EH (cell line): Measurements from ENCODE around the gene ZNF8.
"Not testable (repeated sequence)": the region's sequence is repeated elsewhere in the genome, so short reads cannot be mapped to it uniquely, and the experiment has no call there.

Source experiments
- DNase-seq: peaks from one replicate; pipeline ENCODE4 v3.0.0-alpha.2; 2015; ENCODE audit warnings: low read depth

The ZNF8 gene

DNA sequence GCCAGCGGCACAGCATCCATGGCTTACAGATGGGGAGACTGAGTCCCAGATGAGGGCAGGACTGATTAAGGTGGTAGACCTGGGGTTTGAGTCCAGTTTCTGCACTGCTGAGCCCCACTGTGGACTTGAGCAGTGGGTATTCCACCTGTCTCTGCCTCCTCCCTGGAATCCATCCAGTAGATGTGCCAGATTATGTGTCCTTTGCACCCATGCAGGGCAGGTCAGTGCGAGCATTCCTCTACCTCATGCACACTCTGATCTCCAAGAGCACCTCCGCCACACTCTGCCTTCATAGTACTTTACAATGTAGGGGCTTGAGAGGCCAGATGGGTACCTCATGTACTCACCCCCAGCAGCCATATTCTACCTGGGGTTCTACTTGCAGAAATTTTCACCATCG is 58.1 kb downstream of the ZNF8 start:
- no peak for DNase-seq

DNA sequence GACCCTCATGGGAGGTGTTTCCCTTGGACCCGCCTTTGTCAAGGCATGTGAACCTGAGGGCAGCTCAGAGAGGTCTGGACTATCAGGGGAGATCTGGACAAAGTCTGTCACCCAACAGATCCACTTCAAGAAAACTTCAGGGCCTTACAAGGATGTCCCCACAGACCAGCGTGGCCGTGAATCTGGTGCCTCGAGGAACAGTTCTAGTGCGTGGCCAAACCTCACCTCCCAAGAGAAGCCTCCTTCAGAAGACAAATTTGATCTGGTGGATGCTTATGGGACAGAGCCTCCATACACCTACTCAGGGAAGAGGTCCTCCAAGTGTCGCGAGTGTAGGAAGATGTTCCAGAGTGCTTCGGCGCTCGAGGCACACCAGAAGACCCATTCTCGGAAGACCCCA is 59.6 kb downstream of the ZNF8 start:
- DNase-seq = no peak

DNA sequence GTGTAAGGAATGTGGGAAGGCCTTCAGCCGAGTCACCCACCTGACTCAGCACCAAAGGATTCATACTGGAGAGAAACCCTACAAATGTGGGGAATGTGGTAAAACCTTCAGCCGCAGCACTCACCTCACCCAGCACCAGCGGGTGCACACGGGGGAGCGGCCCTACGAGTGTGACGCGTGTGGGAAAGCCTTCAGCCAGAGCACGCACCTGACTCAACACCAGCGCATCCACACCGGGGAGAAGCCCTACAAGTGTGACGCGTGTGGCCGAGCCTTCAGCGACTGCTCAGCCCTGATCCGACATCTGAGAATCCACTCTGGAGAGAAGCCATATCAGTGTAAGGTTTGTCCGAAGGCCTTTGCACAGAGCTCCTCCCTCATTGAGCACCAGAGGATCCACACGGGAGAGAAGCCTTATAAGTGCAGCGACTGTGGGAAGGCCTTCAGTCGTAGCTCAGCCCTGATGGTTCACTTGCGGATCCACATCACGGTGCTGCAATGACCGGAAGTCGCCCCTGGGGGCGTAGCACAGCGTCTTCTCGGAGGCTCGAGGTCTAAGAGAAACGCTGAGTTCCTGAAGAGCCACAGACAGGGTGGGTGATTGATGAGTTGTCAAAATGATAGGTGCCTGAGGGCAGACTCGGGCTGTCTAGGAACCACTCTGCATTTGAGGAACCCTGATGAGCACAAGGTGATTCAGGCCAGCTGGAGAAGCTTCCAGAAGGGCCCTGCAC is 60.2 kb downstream of the ZNF8 start:
- DNase-seq = no peak

DNA sequence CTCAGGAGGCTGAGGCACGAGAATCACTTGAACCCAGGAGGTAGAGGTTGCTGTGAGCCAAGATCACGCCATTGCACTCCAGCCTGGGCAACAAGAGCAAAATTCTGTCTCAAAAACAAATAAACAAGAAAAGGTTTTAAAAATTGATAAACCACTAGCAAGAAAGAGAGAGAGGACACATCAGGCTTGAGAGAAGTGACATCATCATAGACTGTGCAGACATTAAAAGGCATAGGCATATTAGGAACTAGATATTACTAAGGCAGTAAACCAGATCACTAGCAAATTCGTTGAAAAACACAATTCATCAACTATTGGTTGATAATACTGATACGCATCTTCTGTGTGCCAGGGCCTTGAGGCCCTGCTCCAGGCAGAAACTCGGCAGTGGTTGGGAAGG is 66.8 kb downstream of the ZNF8 start:
- no peak for DNase-seq

DNA sequence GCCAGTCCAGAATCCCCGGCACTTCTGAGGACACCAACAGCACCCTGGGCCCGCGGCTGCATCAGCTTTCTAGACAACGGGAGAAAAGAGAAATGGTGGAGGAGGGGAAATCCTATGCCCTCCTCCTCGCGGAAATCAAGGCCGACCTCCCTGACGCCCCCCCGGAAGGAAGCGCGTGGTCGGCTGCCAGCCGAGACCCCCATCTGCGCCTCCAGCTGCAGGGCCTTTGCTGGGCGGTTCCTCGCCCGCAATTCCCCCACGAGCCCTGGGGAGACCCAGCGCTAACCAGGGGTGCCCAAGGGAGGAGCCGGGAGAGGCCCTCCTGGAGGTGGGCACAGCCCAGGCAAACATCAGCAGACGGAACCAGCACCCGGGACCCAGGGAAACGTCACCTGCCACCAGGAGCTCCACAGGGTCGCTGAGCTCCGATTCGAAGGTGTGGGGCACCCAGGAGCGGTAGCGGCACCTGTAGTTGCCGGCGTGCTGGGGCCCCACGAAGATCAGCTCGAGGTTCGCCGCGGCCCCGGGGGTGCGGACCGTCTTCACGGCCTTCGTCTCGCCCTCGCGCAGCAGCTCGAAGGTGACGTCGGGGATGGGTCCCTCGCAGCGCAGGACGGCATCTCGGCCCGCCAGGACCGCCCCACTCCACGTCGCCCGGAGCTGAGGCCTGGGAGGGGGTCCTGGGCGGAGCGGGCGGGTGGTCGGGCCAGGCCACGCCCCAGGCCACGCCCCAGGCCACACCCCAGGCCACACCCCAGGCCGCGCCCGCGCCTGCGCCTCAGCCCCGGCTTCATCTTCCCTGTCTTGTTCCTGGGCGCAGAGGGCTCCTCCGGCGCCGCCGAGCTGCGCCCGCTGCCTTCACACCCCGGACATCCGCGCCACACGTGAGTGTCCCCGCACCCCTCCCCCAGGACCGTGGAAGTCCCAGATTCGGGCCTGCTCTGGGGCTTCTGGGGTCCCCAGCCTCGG is 68.5 kb downstream of the ZNF8 start:
- DNase-seq = peak; percentile 85

DNA sequence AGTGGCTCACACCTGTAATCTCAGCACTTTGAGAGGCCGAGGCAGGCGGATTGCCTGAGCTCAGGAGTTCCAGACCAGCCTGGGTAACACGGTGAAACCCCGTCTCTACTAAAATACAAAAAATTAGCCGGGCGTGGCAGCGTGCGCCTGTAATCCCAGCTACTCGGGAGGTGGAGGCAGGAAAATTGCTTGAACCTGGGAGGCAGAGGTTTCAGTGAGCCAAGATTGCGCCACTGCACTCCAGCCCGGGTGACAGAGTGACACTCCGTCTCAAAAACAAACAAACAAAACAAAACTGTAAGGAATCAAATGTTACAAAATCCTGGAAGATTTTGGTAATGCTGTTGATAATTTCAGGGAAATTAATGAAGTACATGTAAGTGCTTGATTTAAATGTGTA is 69.3 kb downstream of the ZNF8 start:
- DNase-seq = not testable (repeated sequence)

DNA sequence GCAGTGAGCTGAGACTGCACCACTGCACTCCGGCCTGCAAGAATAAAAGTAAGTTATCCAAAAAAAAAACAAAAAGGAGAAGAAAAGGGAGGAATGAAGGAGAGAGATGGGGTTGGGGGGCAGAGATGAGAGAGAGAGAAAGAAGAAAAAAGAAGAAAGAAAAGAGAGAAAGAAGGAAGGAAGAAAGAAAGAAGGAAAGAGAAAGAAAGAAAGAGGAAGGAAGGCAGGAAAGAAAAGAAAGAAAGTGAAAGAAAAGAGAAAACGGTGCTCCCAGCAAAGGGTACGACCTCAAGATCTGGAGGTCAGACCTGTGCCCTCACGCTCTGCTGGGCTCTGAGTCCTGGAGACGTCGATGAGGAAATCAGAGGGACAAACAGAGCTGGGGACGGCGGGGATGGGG is 70.8 kb downstream of the ZNF8 start:
- no peak for DNase-seq

DNA sequence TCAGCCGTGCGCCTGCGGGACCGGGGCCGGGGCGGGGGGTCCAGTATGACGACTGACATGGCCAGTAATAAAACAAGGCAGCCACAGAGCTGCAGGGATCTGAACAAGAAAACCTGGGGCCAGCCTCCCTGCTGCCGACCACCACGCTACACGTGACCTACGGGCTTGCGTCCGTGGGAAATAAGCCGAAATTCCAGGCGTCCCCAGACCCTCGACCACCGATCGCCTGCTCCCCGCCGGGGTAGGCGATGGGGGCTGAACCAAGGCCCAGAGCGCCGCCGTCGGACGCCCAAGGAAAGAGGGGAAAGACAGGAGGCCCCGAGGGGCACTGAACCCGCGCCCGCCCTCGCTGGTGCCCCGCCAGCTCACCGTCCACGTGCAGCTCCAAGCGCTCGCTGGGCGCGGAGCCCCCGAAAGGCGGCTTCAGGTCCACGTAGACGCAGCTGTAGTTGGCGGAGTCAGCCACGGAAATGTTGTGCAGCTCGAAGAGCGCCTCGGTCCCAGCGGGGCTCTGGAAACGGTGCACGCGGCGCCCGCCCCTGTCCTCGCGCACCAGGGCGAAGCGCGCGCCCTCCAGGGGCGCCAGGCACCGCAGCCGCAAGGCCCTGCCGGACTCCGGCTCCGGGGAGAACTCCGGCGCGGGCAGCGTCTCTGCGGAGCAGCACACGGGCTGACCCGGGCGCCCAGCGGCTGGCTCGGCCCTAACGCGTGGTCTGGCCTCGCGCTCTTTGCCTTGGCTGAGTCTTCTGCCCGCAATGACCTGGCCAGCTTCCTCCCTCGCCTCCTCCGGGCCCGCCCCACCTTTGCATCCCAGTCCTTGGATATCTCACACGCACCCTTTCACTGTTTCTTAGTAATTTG is 71.5 kb downstream of the ZNF8 start:
- DNase-seq = no peak

DNA sequence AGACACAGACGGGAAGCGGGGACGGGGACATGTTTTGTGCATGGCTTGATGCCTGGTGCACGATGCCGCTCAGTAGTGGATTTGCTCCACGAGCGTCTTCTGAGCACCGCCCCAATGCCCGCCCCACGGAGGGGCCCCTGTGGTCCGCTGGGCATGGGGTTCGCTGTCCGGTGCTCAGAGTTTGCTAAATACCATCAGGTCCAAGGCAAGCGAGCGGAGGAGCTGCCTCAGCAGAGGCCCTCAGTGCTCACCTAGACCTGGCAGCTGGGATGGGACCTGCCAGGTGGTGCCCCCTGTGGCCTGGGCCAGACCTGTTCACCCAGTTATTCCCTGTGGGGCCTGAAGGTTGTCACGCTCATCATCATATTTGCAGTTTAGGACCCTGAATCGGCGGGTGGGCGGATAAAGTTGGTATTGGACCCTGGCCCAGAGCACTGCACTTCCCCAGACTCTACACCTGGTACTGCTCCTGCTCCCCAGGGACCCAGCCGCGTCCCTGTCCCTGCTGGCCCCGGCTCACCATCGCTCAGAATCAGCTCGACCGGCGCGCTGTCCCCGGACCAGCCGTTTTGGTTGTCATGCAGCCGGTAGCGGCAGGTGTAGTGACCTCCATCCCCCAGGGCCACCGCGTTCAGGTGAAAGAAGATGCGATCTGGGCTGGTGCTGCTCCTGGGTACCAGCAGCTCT is 72.3 kb downstream of the ZNF8 start:
- DNase-seq = no peak

DNA sequence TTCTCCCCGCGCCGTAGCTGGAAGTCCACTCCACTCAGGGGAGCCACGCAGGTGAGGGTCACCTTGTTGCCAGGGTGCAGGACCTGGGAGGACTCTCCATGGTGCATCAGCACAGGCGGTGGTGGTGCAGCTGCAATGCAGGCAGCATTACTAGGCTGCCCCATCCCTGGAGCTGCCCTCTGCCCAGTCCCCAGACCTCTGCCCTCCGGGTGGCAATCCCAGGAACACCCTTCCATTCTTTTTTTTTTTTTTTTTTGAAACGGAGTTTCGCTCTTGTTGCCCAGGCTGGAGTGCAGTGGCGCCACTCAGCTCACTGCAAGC is 72.8 kb downstream of the ZNF8 start:
- no peak for DNase-seq

DNA sequence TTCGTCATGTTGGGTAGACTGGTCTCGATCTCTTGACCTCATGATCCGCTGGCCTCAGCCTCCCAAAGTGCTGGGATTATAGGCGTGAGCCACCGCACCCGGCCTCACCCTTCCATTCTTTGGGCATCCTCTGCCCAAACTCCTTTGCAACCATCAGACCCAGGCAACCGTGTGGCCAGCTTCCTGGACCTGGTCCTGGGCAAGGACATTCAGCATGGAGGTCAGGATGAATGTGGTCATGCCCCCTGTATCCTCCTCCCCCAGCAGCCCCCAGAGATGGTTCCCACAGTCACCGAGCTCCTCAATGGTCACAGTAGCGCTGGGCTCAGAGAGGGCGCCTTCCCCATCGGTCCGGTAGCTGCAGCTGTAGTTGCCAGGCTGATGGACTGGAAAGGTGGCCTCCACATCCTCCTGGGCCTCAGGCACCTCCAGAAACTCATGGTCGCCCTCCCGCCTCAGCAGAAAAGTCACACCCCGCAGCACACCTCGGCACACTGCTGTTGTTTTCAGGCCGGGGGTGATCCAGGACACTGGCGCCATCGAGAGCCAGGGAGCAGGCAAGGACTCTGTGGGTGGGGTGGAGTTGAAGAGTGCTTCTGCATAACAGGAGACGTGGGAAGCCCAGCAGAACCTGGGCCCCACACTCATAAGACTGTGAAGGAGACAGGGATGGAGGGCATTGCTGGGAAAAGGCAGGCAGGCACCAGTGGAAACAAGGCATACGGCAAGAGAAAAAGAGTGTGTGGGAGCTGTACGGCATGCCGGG is 73.4 kb downstream of the ZNF8 start:
- no peak for DNase-seq
